Inflammatory macrophage treated with lipopolysaccharide for 4 hours (primary cell): ENCODE data around the gene PDGFRA.

ENCODE experiments used
- DNase-seq: peaks from one replicate; pipeline ENCODE4 v3.0.0-alpha.2; 2020

The PDGFRA gene

GRCh38 chr4:54265366-54265765 lies 36.3 kb downstream of the PDGFRA start:
- DNase-seq, result no peak

DNA sequence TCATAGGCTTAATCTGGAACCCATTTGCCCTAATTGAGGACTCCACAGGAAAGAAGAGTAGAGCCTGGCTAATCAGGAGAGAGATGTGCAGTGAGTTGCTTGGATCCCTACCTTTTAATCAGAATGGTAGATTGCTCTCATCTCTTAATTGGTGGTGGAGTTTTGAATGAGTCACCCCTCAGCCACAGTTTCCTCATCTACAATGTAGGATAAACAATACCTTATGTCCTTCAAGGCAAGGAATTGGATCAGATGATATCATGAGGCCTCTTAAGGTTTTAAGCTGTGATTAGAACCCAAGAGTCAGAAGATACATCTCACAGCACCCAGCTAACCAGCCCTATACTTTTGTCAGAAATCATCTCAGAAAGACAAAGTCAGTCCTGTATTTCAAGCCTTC lies 39.1 kb downstream of the PDGFRA start:
- no peak for DNase-seq

- DNase-seq, result no peak
Observed at GRCh38 chr4:54271464-54271863, 42.4 kb downstream of the PDGFRA start.

GRCh38 chr4:54272051-54272450 lies 43.0 kb downstream of the PDGFRA start:
- DNase-seq, result no peak

- DNase-seq, result no peak
Observed at GRCh38 chr4:54274264-54274663, 45.2 kb downstream of the PDGFRA start.

GRCh38 chr4:54274795-54275665 lies 45.9 kb downstream of the PDGFRA start:
- DNase-seq, result no peak

DNA sequence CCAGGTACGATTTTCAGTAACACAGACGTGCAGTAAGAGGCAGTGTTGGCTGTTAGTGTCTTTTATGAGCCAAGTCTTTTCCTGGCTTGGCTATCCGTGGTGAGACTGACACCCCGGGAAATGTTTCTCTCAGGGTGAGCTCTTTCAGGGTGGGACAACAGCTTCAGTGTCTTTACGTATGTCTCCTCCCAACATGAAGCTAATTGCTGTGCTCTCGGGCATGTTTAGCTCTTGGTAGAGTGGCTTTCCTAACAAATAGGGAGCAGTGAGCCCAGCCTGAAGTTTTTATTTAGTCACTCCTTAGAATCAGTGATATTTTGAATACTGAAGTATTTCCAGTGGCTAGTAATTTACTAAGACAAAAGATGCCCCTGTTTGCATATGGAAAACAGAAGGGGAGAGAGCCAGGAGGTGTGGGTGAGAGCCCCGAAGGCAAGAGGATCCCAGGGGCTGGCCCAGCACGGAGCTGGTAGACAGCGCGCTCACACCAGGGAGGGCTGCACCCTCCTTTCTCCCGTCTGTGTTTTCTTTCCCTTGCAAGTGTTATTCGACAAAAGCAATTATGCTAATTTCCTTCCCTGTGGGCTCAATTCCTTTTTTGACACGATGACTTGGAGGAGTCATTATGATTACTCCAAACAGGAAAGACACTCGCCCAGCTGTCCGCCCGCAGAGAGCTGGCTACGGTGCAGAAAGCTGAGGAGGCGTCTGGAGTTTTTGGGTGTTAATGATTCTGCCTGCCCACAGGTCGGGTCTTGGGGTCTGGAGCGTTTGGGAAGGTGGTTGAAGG lies 47.7 kb downstream of the PDGFRA start:
- DNase-seq, result peak; percentile 68

DNA sequence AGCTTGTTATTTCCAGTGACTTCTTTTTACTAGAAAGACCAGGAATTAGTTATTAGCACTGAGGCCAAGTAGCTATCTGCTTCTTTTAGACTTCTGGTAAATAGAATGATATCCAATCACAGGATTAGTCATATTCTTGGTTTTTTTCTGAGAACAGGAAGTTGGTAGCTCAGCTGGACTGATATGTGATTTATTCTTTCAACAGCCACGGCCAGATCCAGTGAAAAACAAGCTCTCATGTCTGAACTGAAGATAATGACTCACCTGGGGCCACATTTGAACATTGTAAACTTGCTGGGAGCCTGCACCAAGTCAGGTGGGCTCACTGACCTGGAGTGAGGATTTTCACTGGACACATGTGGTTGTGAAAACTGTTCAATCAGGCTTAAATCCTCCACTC lies 48.6 kb downstream of the PDGFRA start:
- DNase-seq, result peak; percentile 78

GRCh38 chr4:54278216-54278615 lies 49.1 kb downstream of the PDGFRA start:
- no peak for DNase-seq

GRCh38 chr4:54281054-54281766 lies 52.1 kb downstream of the PDGFRA start:
- peak; percentile 75 for DNase-seq

GRCh38 chr4:54282837-54283236 lies 53.7 kb downstream of the PDGFRA start:
- DNase-seq, result no peak

DNA sequence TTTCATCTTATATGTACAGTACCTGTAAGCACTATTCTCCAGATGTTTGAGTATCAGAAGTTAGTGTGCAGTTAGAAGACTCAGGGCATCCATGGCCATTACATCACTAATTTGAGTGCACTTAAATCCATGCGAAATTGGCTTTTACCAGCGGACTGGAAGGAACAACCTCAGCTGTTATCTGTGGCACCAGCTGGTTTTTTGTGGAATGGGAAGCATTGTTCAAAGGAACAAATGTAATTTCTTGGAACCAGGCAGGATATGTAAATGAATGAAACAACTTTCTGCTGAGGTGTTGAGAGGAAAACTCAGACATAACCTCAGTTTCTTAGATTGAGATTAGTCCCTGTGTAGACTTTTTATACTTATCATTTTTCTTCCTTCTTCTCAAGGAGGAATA lies 60.2 kb downstream of the PDGFRA start:
- DNase-seq, result no peak

DNA sequence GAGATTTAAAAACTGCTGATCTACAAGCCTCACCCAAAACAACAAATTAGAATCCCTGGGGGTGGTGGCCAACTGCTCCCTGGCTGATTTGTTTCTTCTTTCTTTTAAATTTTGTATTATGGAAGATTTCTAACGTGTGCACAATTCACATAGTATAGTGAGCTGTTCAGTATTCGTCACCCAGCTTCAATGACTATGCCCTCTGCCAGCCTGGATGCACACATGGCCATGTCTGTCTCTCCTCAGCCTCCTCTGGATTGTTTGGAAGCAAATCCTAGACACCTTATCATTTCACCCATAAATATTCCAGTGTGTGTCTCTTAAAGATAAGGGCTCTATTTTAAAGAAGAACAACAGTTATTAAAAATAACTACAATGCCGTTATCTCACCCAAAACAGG lies 61.9 kb downstream of the PDGFRA start:
- DNase-seq, result no peak

- no peak for DNase-seq
Observed at GRCh38 chr4:54296548-54297203, 67.6 kb downstream of the PDGFRA start.

GRCh38 chr4:54308110-54308509 lies 79.0 kb downstream of the PDGFRA start:
- DNase-seq, result no peak

GRCh38 chr4:54315561-54316538 lies 86.8 kb downstream of the PDGFRA start:
- DNase-seq, result peak; percentile 56

GRCh38 chr4:54317690-54318089 lies 88.6 kb downstream of the PDGFRA start:
- peak; percentile 15 for DNase-seq

GRCh38 chr4:54318904-54319303 lies 89.8 kb downstream of the PDGFRA start:
- DNase-seq, result peak; percentile 86

DNA sequence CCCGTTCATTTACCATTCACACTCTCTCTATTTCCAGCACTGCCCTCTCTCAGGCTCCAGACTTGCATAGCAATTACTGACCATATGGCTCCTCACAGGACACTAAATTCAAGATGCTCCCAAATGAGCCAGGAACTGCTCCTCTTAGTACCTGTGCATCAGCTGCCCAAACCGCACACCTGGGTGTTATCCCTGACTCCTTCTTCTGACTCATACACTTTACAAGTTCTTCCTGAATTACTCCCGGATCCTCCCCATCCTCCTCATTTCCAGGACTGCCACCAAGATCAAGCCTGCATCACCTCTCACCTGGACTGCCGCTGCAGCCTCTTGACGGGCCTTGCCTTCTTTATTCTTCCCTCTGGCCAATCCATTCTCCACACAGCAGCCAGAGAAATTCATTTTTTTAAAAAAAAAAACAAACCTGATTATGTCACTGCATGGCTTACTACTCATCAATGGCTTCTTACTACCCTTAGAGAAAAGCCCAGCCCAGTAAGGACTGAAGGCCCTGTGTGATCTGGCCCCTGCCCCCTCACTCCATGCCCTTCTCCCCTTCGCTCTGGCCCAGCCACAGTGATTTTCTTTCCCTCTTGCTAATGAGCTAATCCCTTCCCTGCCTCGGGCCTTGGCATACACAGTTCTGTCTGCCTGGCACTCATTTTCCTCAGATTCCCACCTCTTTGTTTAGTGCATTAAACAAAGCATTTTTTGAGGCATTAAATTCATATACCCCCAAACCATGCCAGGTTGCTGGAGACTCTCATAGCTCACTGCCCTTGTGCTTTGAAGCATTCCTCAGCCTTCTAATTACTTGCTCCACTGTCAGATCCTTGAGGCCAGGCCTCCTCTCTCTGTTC lies 92.0 kb downstream of the PDGFRA start:
- no peak for DNase-seq

DNA sequence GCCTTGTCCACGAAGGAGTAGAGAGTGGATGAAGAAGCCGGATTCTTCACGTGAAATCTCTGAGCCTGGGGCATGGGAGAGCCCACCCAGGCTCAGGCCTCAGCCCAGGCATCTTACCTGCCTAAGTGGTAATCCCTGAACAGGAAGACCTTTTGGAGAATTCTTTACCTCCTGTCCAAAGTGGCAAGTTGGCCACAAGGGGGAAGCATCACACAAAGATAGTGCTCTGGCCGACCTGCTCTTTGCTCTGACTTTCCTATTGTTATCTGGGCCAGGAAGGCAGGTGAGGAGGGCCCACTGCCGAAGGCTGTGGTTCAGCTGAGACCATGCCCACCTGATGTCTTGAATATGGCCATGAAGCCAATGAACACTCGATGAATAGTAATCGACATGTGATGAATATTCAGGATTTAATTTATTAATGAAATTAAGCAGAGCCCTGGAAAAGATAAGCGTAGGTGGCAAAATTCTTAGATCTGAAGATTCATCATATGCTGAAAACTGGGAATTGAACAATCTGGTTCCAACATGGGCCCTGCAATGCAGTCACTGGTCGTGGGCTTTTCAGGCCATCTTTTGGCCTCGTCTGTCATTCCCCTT lies 93.8 kb downstream of the PDGFRA start:
- DNase-seq, result peak; percentile 51
